ENCODE results near the gene ITK. TPM values are rescaled to one million over a fixed set of nuclear protein-coding genes. Genes with fewer than 3 reads are reported as not detected.

Gene ITK
- total RNA-seq, 4 donors from 2014 or later: 0.80 to 6.3 (median 1.6) TPM

- WGBS: 98% methylated on average over 10 of the region's 10 CpGs
- intact Hi-C loops (cut with DNase I): no loop called here
- peaks cover 0 to 4% (median 0%) of the 10 kb centered on the region in 4 donors for H3K4me1 ChIP-seq
- H3K36me3 ChIP-seq: peaks cover 0 to 18% (median 4%) of the 10 kb centered on the region in 4 donors
- no peaks in the 10 kb centered on the region for H3K27me3 ChIP-seq
- no peak for DNase-seq (ENCODE audit: extremely low spot score)
- no peak overlapping the region for H3K27ac ChIP-seq (replicated peaks in 1 of 4)
- H3K4me3 ChIP-seq: no peak overlapping the region
- no peak for TF ChIP-seq EP300 (IDR thresholded peaks at IDR 0.05)
- no peak for TF ChIP-seq POLR2AphosphoS5 (IDR thresholded peaks at IDR 0.05)
- no peak for TF ChIP-seq POLR2A (IDR thresholded peaks at IDR 0.05; ENCODE audit: low read depth)
- no peak for TF ChIP-seq CTCF (IDR thresholded peaks at IDR 0.05)
- no peaks in the 10 kb centered on the region for H3K9me3 ChIP-seq
These were observed 119.9 kb downstream of the ITK start for GRCh38 chr5:157300564-157300963.

GRCh38 chr5:157301066-157301465 lies 120.4 kb downstream of the ITK start:
- H3K27ac ChIP-seq (replicated peaks in 1 of 4): no peak overlapping the region
- no peaks in the 10 kb centered on the region for H3K27me3 ChIP-seq
- TF ChIP-seq POLR2A (IDR thresholded peaks at IDR 0.05; ENCODE audit: low read depth): no peak
- TF ChIP-seq POLR2AphosphoS5 (IDR thresholded peaks at IDR 0.05): no peak
- no peak for TF ChIP-seq EP300 (IDR thresholded peaks at IDR 0.05)
- no peak for TF ChIP-seq CTCF (IDR thresholded peaks at IDR 0.05)
- H3K4me3 ChIP-seq: no peak overlapping the region
- peaks cover 0 to 4% (median 0%) of the 10 kb centered on the region in 4 donors for H3K4me1 ChIP-seq
- peaks cover 0 to 18% (median 4%) of the 10 kb centered on the region in 4 donors for H3K36me3 ChIP-seq
- no peaks in the 10 kb centered on the region for H3K9me3 ChIP-seq
- intact Hi-C loops (cut with DNase I): no loop called here
- no peak for DNase-seq (ENCODE audit: extremely low spot score)

- no peaks in the 10 kb centered on the region for H3K27me3 ChIP-seq
- H3K9me3 ChIP-seq: no peaks in the 10 kb centered on the region
- intact Hi-C loops (cut with DNase I): no loop called here
- H3K27ac ChIP-seq (replicated peaks in 1 of 4): no peak overlapping the region
- H3K36me3 ChIP-seq: peaks cover 0 to 6% (median 4%) of the 10 kb centered on the region in 4 donors
- H3K4me3 ChIP-seq: no peak overlapping the region
- H3K4me1 ChIP-seq: peaks cover 0 to 4% (median 0%) of the 10 kb centered on the region in 4 donors
- no peak for DNase-seq (ENCODE audit: extremely low spot score)
- WGBS: 93% methylated on average over 5 of the region's 5 CpGs
- TF ChIP-seq CTCF (IDR thresholded peaks at IDR 0.05) (no peak), EP300 (IDR thresholded peaks at IDR 0.05) (no peak), POLR2AphosphoS5 (IDR thresholded peaks at IDR 0.05) (no peak), POLR2A (IDR thresholded peaks at IDR 0.05; ENCODE audit: low read depth) (no peak)
These were observed 122.4 kb downstream of the ITK start for GRCh38 chr5:157303023-157303422.

- H3K27ac ChIP-seq (replicated peaks in 1 of 4): no peak overlapping the region
- no peak for DNase-seq (ENCODE audit: extremely low spot score)
- peaks cover 0 to 4% (median 0%) of the 10 kb centered on the region in 4 donors for H3K4me1 ChIP-seq
- WGBS: 73% methylated on average over 6 of the region's 8 CpGs
- intact Hi-C loops (cut with DNase I): no loop called here
- H3K4me3 ChIP-seq: no peak overlapping the region
- TF ChIP-seq EP300 (IDR thresholded peaks at IDR 0.05): no peak
- TF ChIP-seq POLR2A (IDR thresholded peaks at IDR 0.05; ENCODE audit: low read depth): no peak
- no peak for TF ChIP-seq CTCF (IDR thresholded peaks at IDR 0.05)
- no peak for TF ChIP-seq POLR2AphosphoS5 (IDR thresholded peaks at IDR 0.05)
- peaks cover 0 to 6% (median 4%) of the 10 kb centered on the region in 4 donors for H3K36me3 ChIP-seq
- no peaks in the 10 kb centered on the region for H3K27me3 ChIP-seq
- no peaks in the 10 kb centered on the region for H3K9me3 ChIP-seq
These were observed 123.2 kb downstream of the ITK start for GRCh38 chr5:157303667-157304327.

Other genes starting within 250 kb of the ITK start
- gene TIMD4, start 217.6 kb upstream of the ITK start, total RNA-seq: 1 to 10 TPM in 1 of 4 donors, under 1 TPM in 2, not detected in 1; 0.32 to 1.2 (median 0.83) TPM
- under 1 TPM in 1 of 4 donors, not detected in 3; 0.17 TPM for gene HAVCR1, start 121.7 kb upstream of the ITK start, total RNA-seq
- gene HAVCR2, start 71.8 kb upstream of the ITK start, total RNA-seq: 10 to 100 TPM in 1 of 4 donors, 1 to 10 TPM in 3; 4.1 to 12.8 (median 5.8) TPM
- 10 to 100 TPM in 3 of 4 donors, 1 to 10 TPM in 1; 8.4 to 12.5 (median 10.4) TPM for gene MED7, start 38.0 kb upstream of the ITK start, total RNA-seq
- not detected for gene GARIN3, start 14.6 kb upstream of the ITK start, total RNA-seq
- gene CYFIP2, start 85.3 kb downstream of the ITK start, total RNA-seq: 10 to 100 TPM; 12.6 to 24.9 (median 14.6) TPM